Hematopoietic multipotent progenitor cell (in vitro differentiated cells): ENCODE results near the gene PNMA6E. TPM values are rescaled to one million over a fixed set of nuclear protein-coding genes. Genes with fewer than 3 reads are reported as not detected.
"Not testable (repeated sequence)": the region's sequence is repeated elsewhere in the genome, so short reads cannot be mapped to it uniquely, and the experiment has no call there.

Experiments used
- DNase-seq, 3 donors: peaks; one replicate each; pipeline ENCODE4 v3.0.0-alpha.2; 2011 to 2015; ENCODE audit warnings: low read depth in 2 of 3, low spot score in 2 of 3
- total RNA-seq: library from RNA; depleted of rRNA; stranded (reverse); fragments of >200 nt; gene quantifications from one replicate; pipeline ENCODE4 v1.2.3, GENCODE V29; 2012

Gene PNMA6E
- total RNA-seq, 1 donor: not detected

DNA sequence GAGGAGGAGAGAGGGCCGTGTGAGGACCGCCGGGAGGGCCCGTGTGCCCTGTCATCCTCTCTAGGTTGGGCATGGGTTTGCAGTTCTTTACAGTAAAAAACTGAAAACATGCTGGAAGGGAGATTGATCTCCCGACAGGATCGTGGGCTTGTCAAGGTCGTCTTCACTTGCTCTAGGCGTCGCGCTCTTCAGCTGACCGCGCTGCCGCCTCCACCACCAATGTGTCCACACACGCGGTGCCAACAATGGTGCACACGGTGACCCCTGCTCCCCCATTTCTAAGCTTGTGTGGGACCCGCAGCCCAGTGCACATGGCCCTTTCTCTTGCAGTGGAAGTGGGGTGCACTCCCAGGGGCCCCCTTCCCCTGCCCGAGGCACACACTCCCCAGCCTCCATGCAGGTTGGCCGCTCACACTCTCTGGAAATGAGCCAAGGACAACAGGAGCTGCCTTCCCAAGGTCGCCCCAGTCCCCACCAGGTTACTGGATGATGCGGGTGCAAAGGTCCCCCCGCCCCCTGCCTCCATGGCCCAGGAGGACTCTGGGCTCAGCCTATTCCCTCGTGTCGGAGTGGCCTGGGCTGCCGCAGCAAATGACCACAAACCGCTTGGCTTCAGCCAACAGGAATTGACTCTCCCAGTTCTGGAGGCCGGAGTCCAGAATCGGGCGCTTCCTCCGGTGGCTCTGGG is 8.4 kb upstream of the PNMA6E start:
- no peak for DNase-seq

DNA sequence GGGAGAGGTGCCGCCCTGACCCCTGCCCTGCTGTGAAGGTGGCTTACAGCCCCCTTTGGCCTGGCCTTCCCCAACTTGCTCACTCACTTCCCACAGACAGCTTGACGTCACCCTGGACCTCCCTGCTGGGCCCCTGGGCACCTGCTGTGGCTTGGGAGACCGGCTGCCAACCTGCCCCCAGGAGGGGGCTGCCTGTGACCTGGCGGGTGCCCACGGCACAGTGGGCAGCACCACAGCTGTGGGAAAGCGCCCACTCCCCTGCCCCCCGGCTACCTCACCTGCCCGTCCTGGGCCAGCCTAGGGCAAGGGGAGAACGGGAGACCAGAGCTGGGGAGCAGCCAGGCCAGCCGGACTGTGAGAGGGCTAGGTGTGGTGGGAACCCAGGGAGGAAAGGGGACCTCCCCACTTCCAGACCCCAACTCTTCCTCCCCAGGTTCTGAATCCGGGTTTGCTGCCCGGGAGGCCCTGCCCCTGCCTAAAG is 7.8 kb upstream of the PNMA6E start:
- no peak for DNase-seq

DNA sequence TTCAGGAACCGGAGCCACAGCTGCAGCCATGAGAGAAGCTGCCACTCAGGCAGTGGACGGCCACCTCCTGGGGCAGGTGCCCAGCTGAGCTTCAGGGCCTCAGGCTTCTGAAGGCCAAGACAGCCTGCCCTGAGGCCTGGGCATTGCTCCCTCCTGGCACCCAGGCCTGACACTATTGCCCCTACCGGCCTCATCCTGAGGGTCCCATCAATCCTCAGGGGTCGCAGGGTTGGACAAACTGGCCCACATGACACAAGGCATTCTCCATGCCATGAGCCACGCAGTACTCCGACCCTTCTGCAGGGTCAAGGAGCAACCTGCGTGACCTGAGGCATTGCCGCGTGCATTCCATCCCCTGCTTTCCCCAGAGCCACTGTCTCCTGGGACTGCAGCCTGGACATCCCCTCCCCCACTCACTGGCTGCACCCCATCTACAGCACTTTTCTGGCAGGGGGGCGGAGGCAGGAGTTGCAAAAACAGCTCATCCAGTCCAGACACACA is 7.1 kb upstream of the PNMA6E start:
- DNase-seq: no peak

DNA sequence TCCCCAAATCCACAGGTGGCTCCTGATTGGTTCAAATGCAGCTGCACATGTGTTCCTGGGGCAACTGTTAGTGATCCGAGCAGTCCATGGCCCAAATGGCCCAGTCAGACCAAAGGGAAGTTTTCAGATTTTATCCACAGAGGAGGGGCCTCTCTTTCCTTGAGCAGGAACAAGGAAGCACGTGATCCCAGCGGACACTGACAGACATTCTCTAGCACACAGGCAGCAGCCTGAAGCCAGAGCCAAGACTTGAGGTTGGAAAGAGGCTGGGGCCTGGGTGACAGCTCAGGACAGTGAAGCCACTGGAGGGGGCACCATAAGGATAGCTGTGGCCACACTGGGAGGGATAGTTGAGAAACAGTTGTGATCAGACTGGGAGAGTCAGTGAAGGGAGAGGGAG is 6.6 kb upstream of the PNMA6E start:
- no peak for DNase-seq

DNA sequence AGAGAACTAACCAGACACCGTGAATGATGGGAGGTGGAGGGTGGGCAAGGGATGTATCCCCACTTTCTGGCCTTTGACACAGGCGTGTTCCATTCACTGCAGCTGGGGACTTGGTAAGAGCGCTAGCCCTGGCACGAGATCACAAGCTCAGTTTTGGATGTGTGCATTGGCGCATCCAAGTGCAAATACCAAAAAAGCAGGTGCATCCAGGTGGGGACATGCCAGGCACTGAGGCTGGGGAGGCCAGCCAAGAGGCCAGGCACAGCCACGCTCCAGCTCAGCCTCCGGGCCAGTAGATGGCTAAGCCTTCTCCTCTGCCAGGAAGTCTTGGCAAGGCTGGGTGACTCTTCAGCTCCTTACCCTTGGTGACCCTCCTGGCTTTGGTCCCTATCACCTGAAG is 5.8 kb upstream of the PNMA6E start:
- DNase-seq: no peak

DNA sequence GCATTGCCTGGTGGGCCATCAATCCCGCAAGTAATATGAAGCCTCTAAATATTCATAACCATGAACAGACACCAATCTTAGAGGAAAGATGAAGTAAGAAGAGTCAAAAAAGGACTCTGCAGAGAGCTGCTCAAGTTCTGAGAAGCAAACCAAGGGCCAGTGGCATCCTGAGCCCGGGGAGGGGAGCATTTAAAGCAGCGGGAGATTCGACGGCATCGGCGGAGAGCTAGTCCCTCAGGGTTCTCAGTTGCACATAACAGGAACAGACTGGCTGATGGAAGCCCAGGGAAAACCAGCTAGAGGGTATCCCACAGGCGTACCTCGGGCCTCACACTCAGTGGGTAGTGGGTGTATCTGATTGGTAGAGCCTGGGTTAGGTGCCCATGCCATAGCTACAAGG is 4.9 kb upstream of the PNMA6E start:
- DNase-seq: no peak

DNA sequence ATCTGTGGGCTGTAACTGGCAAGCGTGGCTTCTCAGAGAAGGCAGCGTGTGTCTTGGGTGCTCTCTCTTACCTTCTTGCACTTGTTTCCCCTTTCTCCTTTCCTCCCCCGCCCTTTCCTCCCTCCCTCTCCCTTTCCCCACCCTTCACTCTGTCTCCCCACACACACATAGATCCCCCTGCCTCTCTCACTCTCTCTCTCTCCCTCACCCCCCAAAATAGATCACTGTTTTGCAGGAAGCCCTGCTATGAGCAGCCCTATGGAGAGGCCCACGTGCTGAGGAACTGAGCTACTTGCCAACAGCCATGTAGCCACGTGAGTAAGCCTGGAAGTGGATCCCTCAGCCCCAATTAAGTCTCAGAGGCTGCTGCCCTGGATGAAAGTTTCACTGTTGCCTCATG is 4.3 kb upstream of the PNMA6E start:
- no peak for DNase-seq

DNA sequence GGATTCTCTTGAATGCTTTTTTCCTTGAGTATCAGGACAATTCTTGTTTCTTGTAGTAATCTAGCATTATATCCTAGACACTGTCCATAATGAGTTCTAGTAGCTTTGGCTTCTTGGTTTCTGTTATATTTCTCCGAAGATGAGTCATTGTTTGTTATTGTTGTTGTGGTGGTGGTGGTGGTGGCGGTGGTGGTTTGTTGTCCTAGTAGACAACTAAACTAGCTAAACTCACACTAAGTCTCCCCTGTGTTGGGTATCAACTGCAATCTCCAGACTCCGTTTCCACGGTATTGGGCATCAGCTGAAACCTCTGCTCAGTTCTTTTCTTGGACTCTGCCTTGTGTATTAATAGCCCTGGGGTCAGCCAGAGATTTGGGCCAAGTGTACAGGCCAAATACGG is 3.2 kb upstream of the PNMA6E start:
- DNase-seq: not testable (repeated sequence)

DNA sequence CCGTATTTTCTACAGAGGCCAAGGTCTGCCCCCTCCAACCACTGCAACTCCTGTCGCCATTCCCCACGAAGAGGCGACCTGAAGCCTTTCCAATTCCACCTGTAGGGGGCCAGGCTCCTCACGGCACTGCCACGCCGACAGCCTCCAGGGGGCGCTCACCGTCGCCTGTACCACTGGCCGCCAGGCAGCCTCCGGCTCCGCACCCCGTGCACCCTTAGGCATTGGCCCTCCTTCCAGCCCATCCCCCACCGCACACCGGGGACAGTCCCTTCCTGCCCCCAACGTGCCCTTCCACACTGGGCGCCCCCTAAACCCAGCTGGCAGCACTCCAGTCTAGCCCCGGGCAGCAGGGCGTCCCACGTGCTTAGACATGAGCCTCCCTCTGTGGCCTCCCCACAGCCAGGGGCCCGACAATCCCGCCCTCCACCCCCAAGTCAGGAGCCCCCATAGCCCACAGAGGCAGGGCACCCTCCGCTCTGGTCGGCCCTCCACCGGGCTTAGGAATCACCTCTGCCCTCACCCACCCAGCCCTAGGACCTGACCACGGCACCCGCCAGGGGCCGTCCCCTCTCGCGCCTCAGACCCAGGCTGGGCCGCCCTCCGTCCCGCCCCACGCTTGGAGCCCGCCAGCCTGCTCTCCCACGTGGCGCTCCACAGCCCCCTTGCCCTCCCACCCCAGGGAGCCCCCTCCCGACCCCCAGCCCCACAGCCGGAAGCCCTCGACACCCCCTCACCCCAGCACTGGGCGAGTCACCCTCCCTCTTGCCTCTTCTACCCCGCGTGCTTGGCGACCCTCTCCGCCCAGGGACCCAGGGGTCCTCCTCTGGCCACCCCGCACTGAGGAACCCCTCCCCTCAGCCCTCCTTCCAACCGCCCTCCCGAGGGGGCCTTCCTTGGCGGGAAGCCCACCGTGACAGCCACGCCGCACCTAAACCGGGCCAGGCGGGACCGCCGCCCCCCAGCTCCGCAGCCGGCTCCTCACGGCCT is 711 bp downstream of the PNMA6E start:
- DNase-seq: peak; percentile 22 to 47 (median 47)

DNA sequence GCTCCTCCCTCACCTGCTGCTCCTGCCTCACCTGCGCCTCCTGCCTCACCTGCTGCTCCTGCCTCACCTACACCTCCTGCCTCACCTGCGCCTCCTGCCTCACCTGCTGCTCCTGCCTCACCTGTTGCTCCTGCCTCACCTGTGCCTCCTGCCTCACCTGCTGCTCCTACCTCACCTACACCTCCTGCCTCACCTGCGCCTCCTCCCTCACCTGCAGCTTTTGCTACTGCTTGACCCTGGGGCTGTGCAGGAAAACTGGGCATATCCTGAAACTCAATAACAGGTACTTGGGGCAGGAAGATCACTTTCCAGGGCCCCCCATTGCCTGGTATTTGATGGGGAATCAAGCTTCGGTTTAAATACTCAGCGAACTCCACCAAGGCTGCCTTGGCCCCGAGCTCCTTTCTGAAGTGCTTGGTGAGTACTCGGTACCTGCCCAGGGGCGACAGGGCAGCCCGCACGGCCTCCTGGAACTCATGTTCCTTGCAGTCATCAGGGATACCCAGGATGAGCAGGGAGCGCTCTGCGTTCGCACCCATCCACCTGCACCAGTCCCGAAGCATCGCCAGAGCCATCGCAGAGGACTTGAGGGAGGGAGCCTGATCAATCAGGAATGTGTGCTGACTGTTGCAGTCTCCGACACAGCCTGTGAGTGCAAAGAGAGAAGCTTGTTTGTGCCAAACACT is 2.7 kb downstream of the PNMA6E start:
- DNase-seq: no peak

DNA sequence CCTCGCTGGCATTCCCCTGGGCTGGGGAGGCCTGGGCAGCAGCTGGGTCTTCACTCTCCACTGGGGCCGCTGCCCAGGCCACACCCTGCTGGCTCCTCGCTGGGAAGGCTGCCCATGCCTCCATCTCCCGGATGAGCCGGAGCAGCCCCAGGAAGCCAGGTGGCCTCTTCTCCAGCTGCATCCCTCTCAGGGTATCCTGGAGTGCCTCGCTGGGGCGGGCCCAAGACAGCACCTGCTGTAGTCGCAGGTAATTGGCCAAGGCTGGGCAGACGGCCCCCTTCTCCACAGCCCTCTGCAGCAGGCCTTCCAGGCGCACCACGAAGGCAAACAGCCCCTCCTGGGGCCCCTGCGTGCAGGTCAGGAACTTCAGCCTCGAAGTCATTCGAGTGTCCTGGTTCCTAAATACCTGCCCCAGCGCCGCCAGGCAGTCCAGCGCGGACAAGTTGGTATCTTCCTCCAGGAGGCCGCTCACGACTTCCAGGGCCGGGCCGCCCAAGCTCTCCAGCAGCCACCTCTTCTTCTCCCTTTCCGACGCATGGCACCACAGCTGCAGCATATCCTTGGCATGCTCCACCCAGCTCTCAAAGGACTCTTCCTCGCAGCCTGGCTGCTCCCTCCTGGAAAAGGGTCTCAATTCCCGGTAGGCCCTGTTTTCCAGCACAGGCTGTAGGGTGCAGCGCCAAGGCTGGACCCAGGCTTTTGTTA is 3.7 kb downstream of the PNMA6E start:
- no peak for DNase-seq

DNA sequence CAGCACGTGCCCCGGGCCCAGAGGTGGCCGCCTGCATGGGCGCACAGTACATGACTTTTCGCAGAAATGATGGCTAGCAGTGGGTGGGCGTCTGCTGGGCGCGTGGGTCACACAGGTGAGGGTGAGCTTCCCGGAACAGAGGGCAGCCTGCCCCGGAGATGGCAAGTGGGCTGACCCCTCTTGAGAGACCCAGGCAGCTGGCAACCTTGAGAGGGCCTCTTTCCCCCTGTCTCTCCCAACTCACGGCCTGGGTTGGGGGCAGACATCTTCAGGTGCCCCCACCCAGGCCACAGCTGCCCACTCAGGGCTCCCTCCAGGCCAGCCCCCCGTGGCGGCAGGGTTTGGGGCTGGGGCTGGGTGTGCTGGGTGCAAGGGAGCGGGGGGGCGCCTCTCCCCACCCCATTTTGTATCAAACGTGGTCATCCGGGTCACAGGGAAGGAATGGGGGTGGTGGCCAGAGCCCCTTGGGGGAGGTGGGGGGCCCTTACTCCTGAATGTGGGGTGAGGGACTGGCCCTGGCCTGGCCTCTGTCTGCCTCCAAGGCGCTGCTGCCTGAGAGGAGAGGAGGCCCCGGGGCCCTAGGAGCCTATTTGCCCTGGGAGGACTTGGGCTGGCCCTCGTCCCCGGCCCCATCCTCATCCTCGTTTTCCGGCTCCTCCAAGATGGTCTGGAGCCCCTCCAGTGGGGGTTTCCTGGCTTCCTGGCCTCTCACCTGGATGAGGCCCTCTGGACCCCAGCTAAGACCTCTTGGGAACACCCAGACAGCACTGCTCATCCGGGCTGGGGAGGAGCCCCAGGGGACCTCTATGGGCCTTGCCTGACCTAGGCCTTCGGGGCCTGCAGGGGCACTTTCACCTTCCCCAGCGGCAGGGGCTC is 4.6 kb downstream of the PNMA6E start:
- DNase-seq: no peak

DNA sequence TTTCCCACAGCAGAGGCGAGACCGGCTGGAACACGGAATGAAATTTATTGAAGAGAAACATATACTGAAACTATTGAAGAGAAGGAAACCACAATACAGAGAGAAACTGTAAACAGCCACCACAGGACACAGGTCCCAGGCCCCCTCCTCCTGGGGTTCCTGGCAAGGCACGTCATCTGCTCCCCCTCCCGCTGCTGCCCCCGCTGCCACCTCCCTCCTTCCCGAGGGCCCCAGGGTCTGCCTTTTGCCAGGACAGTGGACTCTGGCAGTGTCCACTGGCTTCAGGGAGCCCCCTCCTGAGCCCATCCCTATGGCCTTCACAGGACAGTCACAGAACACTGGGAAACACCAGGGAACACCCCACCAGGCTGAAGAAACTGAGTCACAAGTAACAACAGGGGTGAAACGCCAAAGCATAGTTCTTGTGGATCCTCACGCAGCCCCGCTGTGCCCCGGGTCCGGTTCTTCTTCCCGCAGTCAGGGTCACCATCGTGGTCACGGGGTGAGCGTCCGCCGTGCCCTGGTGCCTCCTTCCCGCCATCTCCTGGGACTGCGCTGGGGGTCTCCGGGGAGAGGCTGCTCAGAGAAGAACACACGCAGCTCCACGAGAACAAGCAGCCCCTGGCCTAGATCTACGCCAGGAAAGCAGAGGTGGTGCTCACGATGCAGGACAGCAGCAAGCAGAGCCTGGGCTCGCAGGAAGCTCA is 5.4 kb downstream of the PNMA6E start:
- DNase-seq: peak in 1 of 3 donors; percentile 36

DNA sequence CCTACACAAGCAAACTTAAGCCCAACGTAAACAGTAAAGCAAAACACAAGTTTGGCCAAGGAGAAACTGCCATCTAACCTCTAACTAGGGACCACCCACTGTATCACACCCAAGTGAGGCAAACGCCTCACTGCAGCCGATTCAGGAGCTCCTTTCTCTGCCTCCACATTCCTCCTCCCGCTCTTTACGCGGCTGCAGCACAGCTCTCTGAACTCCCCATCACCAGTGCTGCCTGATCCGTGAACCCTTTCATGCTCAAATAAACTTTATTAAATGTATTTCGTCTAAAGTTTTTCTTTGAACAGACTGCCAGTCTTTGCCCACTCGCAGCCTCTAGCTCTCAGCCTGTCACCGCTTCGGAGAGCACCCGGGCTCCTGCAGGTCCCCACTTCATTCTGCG is 6.5 kb downstream of the PNMA6E start:
- no peak for DNase-seq

DNA sequence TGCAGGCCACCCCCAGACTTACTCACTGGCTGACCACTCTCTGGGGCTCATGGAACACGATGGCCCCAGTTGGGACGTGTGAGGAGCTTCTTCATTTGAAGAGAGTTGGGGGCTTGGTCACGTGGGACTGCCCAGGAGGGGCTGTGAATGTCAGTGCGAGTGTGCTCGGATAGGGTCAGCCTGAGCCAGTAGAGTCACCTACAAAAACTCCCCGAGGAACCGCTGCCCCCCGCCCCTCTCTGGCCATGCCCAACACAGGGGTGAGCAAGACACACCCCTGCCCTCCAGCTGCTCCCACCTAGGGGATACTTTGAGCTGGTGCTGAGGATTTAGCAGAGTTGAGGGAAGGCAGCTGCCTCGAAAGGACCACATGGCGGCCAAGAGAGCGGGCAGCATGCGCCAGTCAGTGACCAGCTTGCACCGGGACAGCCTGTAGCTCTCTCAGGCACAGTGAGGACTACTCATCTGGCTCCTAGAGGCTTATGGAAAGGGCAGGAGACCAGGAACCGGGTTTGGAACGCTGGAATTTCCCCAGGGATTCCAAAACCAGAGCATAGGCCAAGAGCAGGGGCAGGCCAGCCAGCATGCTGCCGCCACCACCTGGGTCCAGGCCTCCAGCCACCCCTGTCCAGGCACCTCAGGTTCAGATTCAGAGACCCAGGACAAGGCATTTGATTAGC is 8.4 kb downstream of the PNMA6E start:
- DNase-seq: no peak

DNA sequence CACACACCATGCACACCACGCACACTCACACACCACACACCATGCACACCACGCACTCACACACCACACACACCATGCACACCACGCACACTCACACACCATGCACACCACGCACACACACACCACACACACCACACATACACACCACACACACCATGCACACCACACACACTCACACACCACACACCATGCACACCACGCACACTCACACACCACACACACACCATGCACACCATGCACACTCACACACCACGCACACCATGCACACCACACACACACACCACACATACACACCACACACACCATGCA is 11.7 kb downstream of the PNMA6E start:
- not testable (repeated sequence) for DNase-seq

DNA sequence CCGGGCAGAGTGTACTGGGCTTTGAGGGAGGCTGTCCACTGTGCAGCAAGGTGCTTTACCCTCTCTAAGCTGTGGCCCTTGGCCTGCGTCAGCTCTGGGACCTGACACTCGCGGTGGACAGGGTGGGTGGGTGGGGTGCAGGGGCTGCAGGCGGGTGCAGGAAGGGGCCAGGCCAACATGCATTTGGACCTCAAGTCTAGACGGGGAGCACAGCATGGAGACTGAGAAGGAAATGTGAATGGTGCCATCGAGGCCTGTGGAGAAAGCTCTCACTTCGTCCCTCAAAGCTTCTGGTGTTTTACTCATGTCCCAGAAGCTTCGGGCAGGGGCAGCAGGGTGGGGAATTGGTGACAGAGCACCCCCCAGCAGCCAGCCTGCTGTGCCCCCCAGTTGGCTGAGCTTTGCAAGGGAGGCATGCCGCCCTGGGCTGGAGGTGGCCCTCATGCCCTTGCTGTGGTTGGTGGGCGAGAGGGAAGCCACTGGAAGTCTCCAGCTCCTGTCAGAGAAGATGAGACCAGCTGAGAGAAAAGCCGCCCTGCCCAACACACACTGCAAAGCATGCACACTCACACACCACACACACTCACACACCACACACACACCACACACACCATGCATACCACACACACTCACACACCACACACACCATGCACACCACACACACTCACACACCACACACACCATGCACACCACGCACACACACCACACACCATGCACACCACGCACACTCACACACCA is 12.3 kb downstream of the PNMA6E start:
- DNase-seq: no peak
